Kidney epithelial cell (primary cell): Measurements from ENCODE around the gene DLGAP1. TPM values are rescaled to one million over a fixed set of nuclear protein-coding genes. Genes with fewer than 3 reads are reported as not detected.
"Not testable (repeated sequence)": the region's sequence is repeated elsewhere in the genome, so short reads cannot be mapped to it uniquely, and the experiment has no call there.

Experiments
- DNase-seq: peaks from one replicate; pipeline ENCODE4 v3.0.0-alpha.2; 2010; ENCODE audit warnings: low read depth
- H3K27me3 ChIP-seq: 2 replicates; pipeline ENCODE4 v1.6.0; 2011; ENCODE audit warnings: low read length; ENCODE audit not compliant: control insufficient read depth, insufficient read depth
- H3K36me3 ChIP-seq: 2 replicates; pipeline ENCODE4 v1.5.1; 2011; ENCODE audit warnings: low read length; ENCODE audit not compliant: control insufficient read depth, insufficient read depth
- H3K4me3 ChIP-seq: 2 replicates; pipeline ENCODE4 v1.5.1; 2011; ENCODE audit warnings: low read depth, mild to moderate bottlenecking, control low read depth, low read length
- CTCF ChIP-seq: IDR thresholded peaks from 2 replicates; pipeline ENCODE4 v1.5.1; 2011; ENCODE audit warnings: mild to moderate bottlenecking, moderate library complexity, low read length, control low read depth, inconsistent platforms; ENCODE audit not compliant: insufficient read depth, poor library complexity, severe bottlenecking
- total RNA-seq: library from RNA; depleted of rRNA; stranded (reverse); fragments of >200 nt; gene quantifications from 2 replicates; pipeline ENCODE4 v1.2.3, GENCODE V29; 2015

The DLGAP1 gene
- total RNA-seq, 1 donor from 2014 or later: 2.6 TPM

GRCh38 chr18:4333043-4333442, 122.1 kb downstream of the DLGAP1 start:
- DNase-seq: no peak
- no peak for TF ChIP-seq CTCF
- H3K27me3 ChIP-seq: no peaks in the 10 kb centered on the region
- H3K36me3 ChIP-seq: no peaks in the 10 kb centered on the region
- no peak overlapping the region for H3K4me3 ChIP-seq

- Histone ChIP-seq H3K36me3 (no peaks in the 10 kb centered on the region), H3K27me3 (no peaks in the 10 kb centered on the region), H3K4me3 (no peak overlapping the region)
- no peak for DNase-seq
- no peak for TF ChIP-seq CTCF
These were observed 135.1 kb downstream of the DLGAP1 start for GRCh38 chr18:4319738-4320677.

- Histone ChIP-seq H3K27me3 (no peaks in the 10 kb centered on the region), H3K4me3 (no peak overlapping the region), H3K36me3 (no peaks in the 10 kb centered on the region)
- no peak for DNase-seq
- no peak for TF ChIP-seq CTCF
These were observed 136.8 kb downstream of the DLGAP1 start for GRCh38 chr18:4318311-4318710.

GRCh38 chr18:4311945-4312344, 143.2 kb downstream of the DLGAP1 start:
- not testable (repeated sequence) for DNase-seq, H3K27me3 ChIP-seq, H3K4me3 ChIP-seq, H3K36me3 ChIP-seq

GRCh38 chr18:4311136-4311535, 144.0 kb downstream of the DLGAP1 start:
- no peak for TF ChIP-seq CTCF
- Histone ChIP-seq H3K36me3 (no peaks in the 10 kb centered on the region), H3K27me3 (no peaks in the 10 kb centered on the region), H3K4me3 (no peak overlapping the region)
- no peak for DNase-seq

GRCh38 chr18:4309227-4309626, 145.9 kb downstream of the DLGAP1 start:
- Histone ChIP-seq H3K36me3 (no peaks in the 10 kb centered on the region), H3K27me3 (no peaks in the 10 kb centered on the region), H3K4me3 (no peak overlapping the region)
- TF ChIP-seq CTCF: no peak
- no peak for DNase-seq
